ENCODE results near the gene ADCY10. TPM values are rescaled to one million over a fixed set of nuclear protein-coding genes. Genes with fewer than 3 reads are reported as not detected.

Gene ADCY10
- total RNA-seq, 1 experiment from 2014 or later: not detected

Other genes with a start within 250 kb of the ADCY10 start
- gene MPZL1, start 192.2 kb downstream of the ADCY10 start, total RNA-seq (2014; rRNA removed; shearing (Covaris generic)): 126 and 170 TPM in 2 replicates
- 79.9 and 84.1 TPM in 2 replicates for gene DCAF6, start 22.5 kb upstream of the ADCY10 start, total RNA-seq (2014; rRNA removed; shearing (Covaris generic))
- 112 and 161 TPM in 2 replicates for gene MPC2, start 22.9 kb upstream of the ADCY10 start, total RNA-seq (2014; rRNA removed; shearing (Covaris generic))
- 26.0 and 26.1 TPM in 2 replicates for gene GPR161, start 222.8 kb upstream of the ADCY10 start, total RNA-seq (2014; rRNA removed; shearing (Covaris generic))

All from A172 (cell line).